HCT116 (cell line): ENCODE data around the gene PLA2G4B.

Source experiments
- ELF1 ChIP-seq: IDR thresholded peaks from 2 replicates; pipeline ENCODE4 v1.6.1; 2012; ENCODE audit warnings: low read depth, borderline replicate concordance
- EZH2 ChIP-seq: fragments of 200-600 bp; sonication (generic); IDR thresholded peaks from 2 replicates; pipeline ENCODE4 v1.6.1; 2017; ENCODE audit warnings: antibody characterized with exemption, mixed run types
- POLR2A ChIP-seq: IDR thresholded peaks from 2 replicates; pipeline ENCODE4 v1.7.0; 2011; ENCODE audit warnings: borderline replicate concordance; ENCODE audit not compliant: insufficient read depth, insufficient read length; ENCODE audit errors: extremely low read depth
- POLR2AphosphoS5 ChIP-seq: IDR thresholded peaks from 2 replicates; pipeline ENCODE4 v1.6.1; 2011; ENCODE audit warnings: mild to moderate bottlenecking, low read depth, low read length, moderate library complexity
- RAD21 ChIP-seq: IDR thresholded peaks from 2 replicates; pipeline ENCODE4 v1.6.1; 2012; ENCODE audit warnings: low read depth, mild to moderate bottlenecking
- SP1 ChIP-seq: IDR thresholded peaks from 2 replicates; pipeline ENCODE4 v1.6.1; 2012; ENCODE audit warnings: low read depth
- SRF ChIP-seq: IDR thresholded peaks from 2 replicates; pipeline ENCODE4 v1.6.1; 2012; ENCODE audit warnings: low read depth
- TCF7L2 ChIP-seq: IDR thresholded peaks from 2 replicates; pipeline ENCODE4 v1.7.0; 2011; ENCODE audit warnings: borderline replicate concordance, inconsistent platforms; ENCODE audit not compliant: insufficient read depth, insufficient read length; ENCODE audit errors: extremely low read depth
- TF ChIP-seq, protein P1 (sequence below), 3 experiments: fragments of 200-600 bp in 1 of 3; sonication (generic) in 1 of 3; IDR thresholded peaks in 2 of 3; conservative IDR thresholded peaks in 1 of 3; 2 replicates each; pipeline ENCODE4 v1.5.1; 2012 to 2017; ENCODE audit warnings: low read depth in 2 of 3, low read length in 2 of 3, antibody characterized with exemption in 1 of 3, borderline replicate concordance in 1 of 3, control low read depth in 1 of 3, mild to moderate bottlenecking in 1 of 3, mixed read lengths in 1 of 3, mixed run types in 1 of 3, moderate library complexity in 1 of 3; ENCODE audit not compliant: insufficient read depth in 1 of 3
- TF ChIP-seq, protein P2 (sequence below): IDR thresholded peaks from 2 replicates; pipeline ENCODE4 v1.6.1; 2011; ENCODE audit warnings: mild to moderate bottlenecking, low read length, moderate library complexity; ENCODE audit not compliant: insufficient replicate concordance; ENCODE audit errors: extremely low read depth
- TF ChIP-seq, protein P3 (sequence below): IDR thresholded peaks from 2 replicates; pipeline ENCODE4 v1.6.1; 2012; ENCODE audit warnings: low read depth

DNA sequence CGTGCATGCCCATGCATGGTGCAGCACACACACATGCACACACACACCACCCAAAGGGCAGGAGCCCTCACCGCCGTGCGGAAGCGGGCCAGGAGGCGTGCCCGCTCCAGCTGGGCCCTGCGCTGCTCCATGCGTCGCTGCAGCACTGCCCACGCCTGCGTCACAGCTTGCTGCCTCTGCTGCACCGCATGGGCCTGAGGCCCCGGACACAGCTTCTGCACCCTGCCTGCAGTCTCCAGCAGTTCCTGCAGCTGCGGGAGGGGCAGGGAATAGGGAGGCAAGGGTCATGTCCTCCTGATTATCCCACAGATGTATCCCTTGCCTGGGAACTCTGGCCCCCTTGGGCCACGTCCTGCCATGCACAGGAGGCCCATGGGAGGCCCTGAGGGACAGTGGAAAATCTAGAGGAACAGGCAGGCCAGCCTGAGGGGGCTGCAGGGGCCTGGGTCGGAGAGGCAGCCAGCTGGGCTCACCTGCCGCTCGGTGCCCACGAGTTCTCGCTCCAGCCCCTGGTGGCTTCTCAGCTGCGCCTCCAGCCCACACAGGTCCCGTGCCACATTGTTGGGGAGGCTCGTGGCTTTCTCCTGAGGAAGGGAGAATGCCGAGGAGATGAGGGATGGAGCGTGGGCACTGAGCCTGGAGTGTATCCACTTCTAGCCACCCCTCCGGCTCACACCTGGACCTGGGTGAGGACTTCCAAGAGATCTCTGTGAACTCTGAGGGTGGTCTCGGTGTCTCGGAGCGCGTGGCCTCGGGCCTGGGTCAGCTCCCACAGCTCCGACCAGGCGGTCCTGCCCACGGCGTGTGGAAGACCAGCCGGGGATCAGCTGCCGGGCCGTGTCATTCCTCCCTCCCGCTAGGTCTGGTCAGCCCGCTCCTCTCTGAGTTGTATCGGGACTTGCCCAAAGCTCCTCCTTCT is 31.4 kb downstream of the PLA2G4B start:
- TF ChIP-seq POLR2AphosphoS5 (no peak), POLR2A (no peak), TCF7L2 (no peak), ELF1 (no peak), RAD21 (no peak), SRF (no peak), EZH2 (no peak), SP1 (no peak)
- TF ChIP-seq, protein P1, sequence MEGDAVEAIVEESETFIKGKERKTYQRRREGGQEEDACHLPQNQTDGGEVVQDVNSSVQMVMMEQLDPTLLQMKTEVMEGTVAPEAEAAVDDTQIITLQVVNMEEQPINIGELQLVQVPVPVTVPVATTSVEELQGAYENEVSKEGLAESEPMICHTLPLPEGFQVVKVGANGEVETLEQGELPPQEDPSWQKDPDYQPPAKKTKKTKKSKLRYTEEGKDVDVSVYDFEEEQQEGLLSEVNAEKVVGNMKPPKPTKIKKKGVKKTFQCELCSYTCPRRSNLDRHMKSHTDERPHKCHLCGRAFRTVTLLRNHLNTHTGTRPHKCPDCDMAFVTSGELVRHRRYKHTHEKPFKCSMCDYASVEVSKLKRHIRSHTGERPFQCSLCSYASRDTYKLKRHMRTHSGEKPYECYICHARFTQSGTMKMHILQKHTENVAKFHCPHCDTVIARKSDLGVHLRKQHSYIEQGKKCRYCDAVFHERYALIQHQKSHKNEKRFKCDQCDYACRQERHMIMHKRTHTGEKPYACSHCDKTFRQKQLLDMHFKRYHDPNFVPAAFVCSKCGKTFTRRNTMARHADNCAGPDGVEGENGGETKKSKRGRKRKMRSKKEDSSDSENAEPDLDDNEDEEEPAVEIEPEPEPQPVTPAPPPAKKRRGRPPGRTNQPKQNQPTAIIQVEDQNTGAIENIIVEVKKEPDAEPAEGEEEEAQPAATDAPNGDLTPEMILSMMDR (IDR thresholded peaks at IDR 0.05 in 2 of 3, conservative IDR thresholded peaks at IDR 0.05 in 1 of 3; ENCODE audit: borderline replicate concordance in 1 of 3, insufficient read depth in 1 of 3, low read depth in 2 of 3, low read length in 2 of 3), result no peak
- TF ChIP-seq, protein P2, sequence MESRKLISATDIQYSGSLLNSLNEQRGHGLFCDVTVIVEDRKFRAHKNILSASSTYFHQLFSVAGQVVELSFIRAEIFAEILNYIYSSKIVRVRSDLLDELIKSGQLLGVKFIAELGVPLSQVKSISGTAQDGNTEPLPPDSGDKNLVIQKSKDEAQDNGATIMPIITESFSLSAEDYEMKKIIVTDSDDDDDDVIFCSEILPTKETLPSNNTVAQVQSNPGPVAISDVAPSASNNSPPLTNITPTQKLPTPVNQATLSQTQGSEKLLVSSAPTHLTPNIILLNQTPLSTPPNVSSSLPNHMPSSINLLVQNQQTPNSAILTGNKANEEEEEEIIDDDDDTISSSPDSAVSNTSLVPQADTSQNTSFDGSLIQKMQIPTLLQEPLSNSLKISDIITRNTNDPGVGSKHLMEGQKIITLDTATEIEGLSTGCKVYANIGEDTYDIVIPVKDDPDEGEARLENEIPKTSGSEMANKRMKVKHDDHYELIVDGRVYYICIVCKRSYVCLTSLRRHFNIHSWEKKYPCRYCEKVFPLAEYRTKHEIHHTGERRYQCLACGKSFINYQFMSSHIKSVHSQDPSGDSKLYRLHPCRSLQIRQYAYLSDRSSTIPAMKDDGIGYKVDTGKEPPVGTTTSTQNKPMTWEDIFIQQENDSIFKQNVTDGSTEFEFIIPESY, result no peak
- TF ChIP-seq, protein P3, sequence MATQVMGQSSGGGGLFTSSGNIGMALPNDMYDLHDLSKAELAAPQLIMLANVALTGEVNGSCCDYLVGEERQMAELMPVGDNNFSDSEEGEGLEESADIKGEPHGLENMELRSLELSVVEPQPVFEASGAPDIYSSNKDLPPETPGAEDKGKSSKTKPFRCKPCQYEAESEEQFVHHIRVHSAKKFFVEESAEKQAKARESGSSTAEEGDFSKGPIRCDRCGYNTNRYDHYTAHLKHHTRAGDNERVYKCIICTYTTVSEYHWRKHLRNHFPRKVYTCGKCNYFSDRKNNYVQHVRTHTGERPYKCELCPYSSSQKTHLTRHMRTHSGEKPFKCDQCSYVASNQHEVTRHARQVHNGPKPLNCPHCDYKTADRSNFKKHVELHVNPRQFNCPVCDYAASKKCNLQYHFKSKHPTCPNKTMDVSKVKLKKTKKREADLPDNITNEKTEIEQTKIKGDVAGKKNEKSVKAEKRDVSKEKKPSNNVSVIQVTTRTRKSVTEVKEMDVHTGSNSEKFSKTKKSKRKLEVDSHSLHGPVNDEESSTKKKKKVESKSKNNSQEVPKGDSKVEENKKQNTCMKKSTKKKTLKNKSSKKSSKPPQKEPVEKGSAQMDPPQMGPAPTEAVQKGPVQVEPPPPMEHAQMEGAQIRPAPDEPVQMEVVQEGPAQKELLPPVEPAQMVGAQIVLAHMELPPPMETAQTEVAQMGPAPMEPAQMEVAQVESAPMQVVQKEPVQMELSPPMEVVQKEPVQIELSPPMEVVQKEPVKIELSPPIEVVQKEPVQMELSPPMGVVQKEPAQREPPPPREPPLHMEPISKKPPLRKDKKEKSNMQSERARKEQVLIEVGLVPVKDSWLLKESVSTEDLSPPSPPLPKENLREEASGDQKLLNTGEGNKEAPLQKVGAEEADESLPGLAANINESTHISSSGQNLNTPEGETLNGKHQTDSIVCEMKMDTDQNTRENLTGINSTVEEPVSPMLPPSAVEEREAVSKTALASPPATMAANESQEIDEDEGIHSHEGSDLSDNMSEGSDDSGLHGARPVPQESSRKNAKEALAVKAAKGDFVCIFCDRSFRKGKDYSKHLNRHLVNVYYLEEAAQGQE, result no peak
